Mucosa of descending colon (tissue), 3 donors: ENCODE results near the gene B4GALNT4. TPM values are rescaled to one million over a fixed set of nuclear protein-coding genes. Genes with fewer than 3 reads are reported as not detected.
"Not testable (repeated sequence)": the region's sequence is repeated elsewhere in the genome, so short reads cannot be mapped to it uniquely, and the experiment has no call there.

Experiments used
- ATAC-seq: fragments of 200-7000 bp; cut with Tn5 transposase; one replicate; pipeline ENCODE4 v1.9.1; 2020; ENCODE audit warnings: mild to moderate bottlenecking, moderate library complexity
- DNase-seq, 3 donors: peaks; one replicate each; pipeline ENCODE4 v3.0.0-alpha.2; 2020
- H3K36me3 ChIP-seq: fragments of 200-600 bp; one replicate; pipeline ENCODE4 v1.8.0; 2021; ENCODE audit warnings: low read depth, mild to moderate bottlenecking
- H3K4me1 ChIP-seq: fragments of 200-600 bp; one replicate; pipeline ENCODE4 v1.8.0; 2021; ENCODE audit warnings: low read depth, mild to moderate bottlenecking
- H3K4me3 ChIP-seq: fragments of 200-600 bp; one replicate; pipeline ENCODE4 v1.8.0; 2021; ENCODE audit warnings: mild to moderate bottlenecking
- H3K9me3 ChIP-seq: fragments of 200-600 bp; one replicate; pipeline ENCODE4 v1.8.0; 2021; ENCODE audit warnings: mild to moderate bottlenecking
- CTCF ChIP-seq: fragments of 200-600 bp; IDR thresholded peaks from one replicate; pipeline ENCODE4 v1.8.0; 2022; ENCODE audit warnings: antibody characterized with exemption, mild to moderate bottlenecking
- intact Hi-C, 2 donors: fragments of 100-400 bp; cut with DNase I in 1 of 2; cut with micrococcal nuclease in 1 of 2; formaldehyde crosslinking; loops; one replicate each; pipeline versions ENCODE4 v1.11.0 to v1.11.1; 2022; cut with DNase I, micrococcal nuclease
- total RNA-seq, 3 donors: library from RNA; stranded (reverse); fragmentation: NEBNext Ultra II Directional in 2 of 3; extraction: Animal tissue kit (Norgen Biotek cat#: 25700) in 2 of 3; gene quantifications; one replicate each; pipeline versions ENCODE4 v1.2.1 to v1.2.4, GENCODE V29; 2021 to 2023
- donor health status: DM: no; HTN: no; CAD: no; lungs with moderate emphysema.
- donor health status: DM: no; HTN: no; CAD: no.
- donor health status: DM: no; HTN: yes; CAD: no.

The B4GALNT4 gene
- total RNA-seq, 3 donors from 2014 or later = 2.1 to 11.8 (median 2.2) TPM

- ATAC-seq = no peak
- no peak overlapping the region for H3K4me3 ChIP-seq
- H3K4me1 ChIP-seq = peaks cover 14% of the 10 kb centered on the region
- intact Hi-C loops = no loop called here
- DNase-seq = peak in 1 of 3 donors; percentile 27
- H3K9me3 ChIP-seq = no peaks in the 10 kb centered on the region
- TF ChIP-seq CTCF = no peak
- no peaks in the 10 kb centered on the region for H3K36me3 ChIP-seq
These were observed 39.0 kb upstream of the B4GALNT4 start for GRCh38 chr11:330307-330693.

GRCh38 chr11:330694-331357, 38.5 kb upstream of the B4GALNT4 start:
- ATAC-seq (peak; percentile 6), DNase-seq (peak in 2 of 3 donors; percentile 35 to 61)
- intact Hi-C loops = no loop called here
- peaks cover 14% of the 10 kb centered on the region for H3K4me1 ChIP-seq
- H3K36me3 ChIP-seq = no peaks in the 10 kb centered on the region
- H3K9me3 ChIP-seq = no peaks in the 10 kb centered on the region
- no peak overlapping the region for H3K4me3 ChIP-seq
- TF ChIP-seq CTCF = no peak

- DNase-seq = peak in 1 of 3 donors; percentile 21
- no peaks in the 10 kb centered on the region for H3K36me3 ChIP-seq
- peaks cover 10% of the 10 kb centered on the region for H3K4me1 ChIP-seq
- no peak for TF ChIP-seq CTCF
- no peak overlapping the region for H3K4me3 ChIP-seq
- H3K9me3 ChIP-seq = no peaks in the 10 kb centered on the region
- ATAC-seq = no peak
- intact Hi-C loops = no loop called here
These were observed 37.8 kb upstream of the B4GALNT4 start for GRCh38 chr11:331358-332060.

- no peak for DNase-seq
- H3K4me1 ChIP-seq = no peaks in the 10 kb centered on the region
- no peak overlapping the region for H3K4me3 ChIP-seq
- intact Hi-C loops = no loop called here
- no peak for TF ChIP-seq CTCF
- no peaks in the 10 kb centered on the region for H3K9me3 ChIP-seq
- H3K36me3 ChIP-seq = no peaks in the 10 kb centered on the region
- no peak for ATAC-seq
These were observed 36.4 kb upstream of the B4GALNT4 start for GRCh38 chr11:332651-333480.

- H3K36me3 ChIP-seq, H3K9me3 ChIP-seq, ATAC-seq, H3K4me1 ChIP-seq, DNase-seq, intact Hi-C loops, H3K4me3 ChIP-seq: not testable (repeated sequence)
These were observed 35.6 kb upstream of the B4GALNT4 start for GRCh38 chr11:333616-334263.
